GM23338 (cell line): ENCODE data around the gene IDH3A. TPM values are rescaled to one million over a fixed set of nuclear protein-coding genes. Genes with fewer than 3 reads are reported as not detected.

ENCODE experiments used
- ATAC-seq: fragments of 200-7000 bp; cut with Tn5 transposase; 3 replicates; pipeline ENCODE4 v1.9.1; 2020
- DNase-seq: peaks from one replicate; pipeline ENCODE4 v3.0.0-alpha.2; 2015; ENCODE audit warnings: low spot score
- H2AFZ ChIP-seq: fragments of 200-600 bp; sonication (generic); 2 replicates; pipeline ENCODE4 v1.8.0; 2016; ENCODE audit warnings: antibody characterized with exemption, mild to moderate bottlenecking, moderate library complexity
- H3F3A ChIP-seq: fragments of 200-600 bp; sonication (generic); replicated peaks from 2 replicates; pipeline ENCODE4 v1.8.0; 2017; ENCODE audit warnings: antibody characterized with exemption, mixed run types, low read depth
- H3K27ac ChIP-seq: fragments of 200-600 bp; sonication (generic); 2 replicates; pipeline ENCODE4 v1.6.1; 2016; ENCODE audit warnings: low read depth
- H3K27me3 ChIP-seq: fragments of 200-600 bp; sonication (generic); 2 replicates; pipeline ENCODE4 v1.8.0; 2016; ENCODE audit warnings: mild to moderate bottlenecking, mixed run types, moderate library complexity; ENCODE audit not compliant: insufficient read depth
- H3K36me3 ChIP-seq: fragments of 200-600 bp; sonication (generic); 2 replicates; pipeline ENCODE4 v1.8.0; 2016; ENCODE audit warnings: mild to moderate bottlenecking; ENCODE audit not compliant: insufficient read depth
- H3K4me1 ChIP-seq: fragments of 200-600 bp; sonication (generic); 2 replicates; pipeline ENCODE4 v1.8.0; 2016; ENCODE audit warnings: mild to moderate bottlenecking, moderate library complexity; ENCODE audit not compliant: insufficient read depth
- H3K4me2 ChIP-seq: fragments of 200-600 bp; sonication (generic); 2 replicates; pipeline ENCODE4 v1.7.1; 2017; ENCODE audit warnings: mixed run types
- H3K4me3 ChIP-seq: fragments of 200-600 bp; sonication (generic); 2 replicates; pipeline ENCODE4 v1.6.1; 2016; ENCODE audit warnings: mixed run types
- H3K79me2 ChIP-seq: fragments of 200-600 bp; sonication (generic); replicated peaks from 2 replicates; pipeline ENCODE4 v1.8.0; 2017; ENCODE audit warnings: mild to moderate bottlenecking; ENCODE audit not compliant: insufficient read depth
- H3K9me2 ChIP-seq: fragments of 200-600 bp; sonication (generic); 2 replicates; pipeline ENCODE4 v1.8.0; 2017; ENCODE audit not compliant: insufficient read depth
- H4K20me1 ChIP-seq: fragments of 200-600 bp; sonication (generic); replicated peaks from 2 replicates; pipeline ENCODE4 v1.8.0; 2017; ENCODE audit warnings: mild to moderate bottlenecking; ENCODE audit not compliant: insufficient read depth
- H3K27ac Mint-ChIP-seq: 2 replicates; pipeline ENCODE4 v1.8.0; 2020; ENCODE audit warnings: inconsistent platforms, mild to moderate bottlenecking, moderate library complexity, mixed read lengths
- H3K27me3 Mint-ChIP-seq: 3 replicates; pipeline ENCODE4 v1.8.0; 2022; ENCODE audit warnings: low read depth, mild to moderate bottlenecking, moderate library complexity, mixed read lengths, inconsistent platforms; ENCODE audit not compliant: insufficient read depth, poor library complexity
- H3K36me3 Mint-ChIP-seq: 3 replicates; pipeline ENCODE4 v1.8.0; 2021; ENCODE audit warnings: low read depth, mild to moderate bottlenecking, inconsistent platforms, moderate library complexity, mixed read lengths
- H3K4me1 Mint-ChIP-seq: 3 replicates; pipeline ENCODE4 v1.8.0; 2020; ENCODE audit warnings: mild to moderate bottlenecking, inconsistent platforms, mixed read lengths
- H3K4me3 Mint-ChIP-seq: 3 replicates; pipeline ENCODE4 v1.8.0; 2021; ENCODE audit warnings: moderate library complexity, mild to moderate bottlenecking, inconsistent platforms, mixed read lengths
- H3K9me3 Mint-ChIP-seq: 3 replicates; pipeline ENCODE4 v1.8.0; 2020; ENCODE audit warnings: moderate library complexity, mild to moderate bottlenecking, inconsistent platforms, mixed read lengths
- CREB1 ChIP-seq: fragments of 250-450 bp; sonication (Bioruptor Pico); IDR thresholded peaks from 2 replicates; pipeline ENCODE4 v1.5.0; 2020; ENCODE audit warnings: low read depth, mild to moderate bottlenecking, moderate library complexity
- CTCF ChIP-seq, 2 experiments: fragments of 200-600 bp in 1 of 2; sonication (generic) in 1 of 2; conservative IDR thresholded peaks; 2 replicates each; pipeline versions ENCODE4 v1.5.1 to v1.6.1; 2016 to 2017; ENCODE audit warnings: antibody characterized with exemption in 2 of 2, low read depth in 2 of 2, mild to moderate bottlenecking in 2 of 2, moderate library complexity in 1 of 2
- ETS1 ChIP-seq: IDR thresholded peaks from 2 replicates; pipeline ENCODE4 v1.6.1; 2016; ENCODE audit warnings: antibody characterized with exemption
- EZH2 ChIP-seq: fragments of 200-600 bp; sonication (generic); IDR thresholded peaks from one replicate; pipeline ENCODE4 v1.8.0; 2017; ENCODE audit warnings: antibody characterized with exemption, mild to moderate bottlenecking, low read depth; ENCODE audit not compliant: unreplicated experiment
- EZH2phosphoT487 ChIP-seq: fragments of 200-600 bp; sonication (generic); IDR thresholded peaks from one replicate; pipeline ENCODE4 v1.8.1; 2018; ENCODE audit warnings: antibody characterized with exemption; ENCODE audit not compliant: unreplicated experiment
- JUNB ChIP-seq: IDR thresholded peaks from one replicate; pipeline ENCODE4 v1.6.1; 2016; ENCODE audit warnings: antibody characterized with exemption; ENCODE audit not compliant: unreplicated experiment
- NANOG ChIP-seq: IDR thresholded peaks from 2 replicates; pipeline ENCODE4 v1.6.1; 2016; ENCODE audit warnings: antibody characterized with exemption, borderline replicate concordance
- POLR2AphosphoS5 ChIP-seq: IDR thresholded peaks from 2 replicates; pipeline ENCODE4 v1.6.1; 2016; ENCODE audit warnings: antibody characterized with exemption, low read depth
- STAT1 ChIP-seq: IDR thresholded peaks from one replicate; pipeline ENCODE4 v1.6.1; 2016; ENCODE audit warnings: antibody characterized with exemption; ENCODE audit not compliant: unreplicated experiment
- ZNF114 ChIP-seq: fragments of 250-450 bp; sonication (Bioruptor Pico); IDR thresholded peaks from 2 replicates; pipeline ENCODE4 v1.5.0; 2020; ENCODE audit warnings: mild to moderate bottlenecking, moderate library complexity
- ZNF331 ChIP-seq: fragments of 250-450 bp; sonication (Bioruptor Pico); IDR thresholded peaks from 2 replicates; pipeline ENCODE4 v1.5.0; 2020; ENCODE audit warnings: low read depth, mild to moderate bottlenecking, moderate library complexity
- polyA plus RNA-seq: library from polyadenylated mRNA; unstranded; fragments of >200 nt; fragmentation: Nextera tagmentation; extraction: Ambion mirVana; gene quantifications from 2 replicates; pipeline ENCODE4 v1.2.1, GENCODE V29; 2016
- total RNA-seq: library from RNA; depleted of rRNA; stranded (reverse); fragments of >200 nt; shearing (Covaris generic); gene quantifications from 2 replicates; pipeline ENCODE4 v1.2.3, GENCODE V29; 2014
- TF ChIP-seq, protein P1 (sequence below): IDR thresholded peaks from one replicate; pipeline ENCODE4 v1.6.1; 2018; ENCODE audit warnings: antibody characterized with exemption; ENCODE audit not compliant: unreplicated experiment
- TF ChIP-seq, protein P2 (sequence below): fragments of 250-450 bp; sonication (Bioruptor Pico); IDR thresholded peaks from 2 replicates; pipeline ENCODE4 v1.5.0; 2020; ENCODE audit warnings: mild to moderate bottlenecking, moderate library complexity

IDH3A gene
- total and polyA plus RNA-seq, 2 experiments from 2014 or later: 24.1 to 41.6 TPM

GRCh38 chr15:78205337-78205736, 56.2 kb downstream of the IDH3A start:
- Histone ChIP-seq H3K27ac (no peak overlapping the region), H3F3A (no peaks in the 10 kb centered on the region), H4K20me1 (no peaks in the 10 kb centered on the region), H3K9me2 (no peaks in the 10 kb centered on the region), H3K4me2 (no peak overlapping the region), H3K79me2 (no peaks in the 10 kb centered on the region), H3K36me3 (no peaks in the 10 kb centered on the region), H2AFZ (no peak overlapping the region), H3K4me3 (no peak overlapping the region), H3K27me3 (no peaks in the 10 kb centered on the region), H3K4me1 (no peaks in the 10 kb centered on the region)
- no peaks in the 10 kb centered on the region for H3K9me3 Mint-ChIP-seq
- TF ChIP-seq EZH2phosphoT487 (no peak), STAT1 (no peak), ZNF114 (CRISPR knock-in tag) (no peak), CREB1 (CRISPR knock-in tag) (no peak), NANOG (no peak), CTCF (conservative IDR thresholded peaks at IDR 0.05; ENCODE audit: low read depth in 2 of 2) (no peak), ZNF331 (CRISPR knock-in tag) (no peak), EZH2 (no peak), ETS1 (no peak), POLR2AphosphoS5 (no peak), JUNB (no peak)
- TF ChIP-seq, protein P1, sequence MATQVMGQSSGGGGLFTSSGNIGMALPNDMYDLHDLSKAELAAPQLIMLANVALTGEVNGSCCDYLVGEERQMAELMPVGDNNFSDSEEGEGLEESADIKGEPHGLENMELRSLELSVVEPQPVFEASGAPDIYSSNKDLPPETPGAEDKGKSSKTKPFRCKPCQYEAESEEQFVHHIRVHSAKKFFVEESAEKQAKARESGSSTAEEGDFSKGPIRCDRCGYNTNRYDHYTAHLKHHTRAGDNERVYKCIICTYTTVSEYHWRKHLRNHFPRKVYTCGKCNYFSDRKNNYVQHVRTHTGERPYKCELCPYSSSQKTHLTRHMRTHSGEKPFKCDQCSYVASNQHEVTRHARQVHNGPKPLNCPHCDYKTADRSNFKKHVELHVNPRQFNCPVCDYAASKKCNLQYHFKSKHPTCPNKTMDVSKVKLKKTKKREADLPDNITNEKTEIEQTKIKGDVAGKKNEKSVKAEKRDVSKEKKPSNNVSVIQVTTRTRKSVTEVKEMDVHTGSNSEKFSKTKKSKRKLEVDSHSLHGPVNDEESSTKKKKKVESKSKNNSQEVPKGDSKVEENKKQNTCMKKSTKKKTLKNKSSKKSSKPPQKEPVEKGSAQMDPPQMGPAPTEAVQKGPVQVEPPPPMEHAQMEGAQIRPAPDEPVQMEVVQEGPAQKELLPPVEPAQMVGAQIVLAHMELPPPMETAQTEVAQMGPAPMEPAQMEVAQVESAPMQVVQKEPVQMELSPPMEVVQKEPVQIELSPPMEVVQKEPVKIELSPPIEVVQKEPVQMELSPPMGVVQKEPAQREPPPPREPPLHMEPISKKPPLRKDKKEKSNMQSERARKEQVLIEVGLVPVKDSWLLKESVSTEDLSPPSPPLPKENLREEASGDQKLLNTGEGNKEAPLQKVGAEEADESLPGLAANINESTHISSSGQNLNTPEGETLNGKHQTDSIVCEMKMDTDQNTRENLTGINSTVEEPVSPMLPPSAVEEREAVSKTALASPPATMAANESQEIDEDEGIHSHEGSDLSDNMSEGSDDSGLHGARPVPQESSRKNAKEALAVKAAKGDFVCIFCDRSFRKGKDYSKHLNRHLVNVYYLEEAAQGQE: no peak
- TF ChIP-seq, protein P2, sequence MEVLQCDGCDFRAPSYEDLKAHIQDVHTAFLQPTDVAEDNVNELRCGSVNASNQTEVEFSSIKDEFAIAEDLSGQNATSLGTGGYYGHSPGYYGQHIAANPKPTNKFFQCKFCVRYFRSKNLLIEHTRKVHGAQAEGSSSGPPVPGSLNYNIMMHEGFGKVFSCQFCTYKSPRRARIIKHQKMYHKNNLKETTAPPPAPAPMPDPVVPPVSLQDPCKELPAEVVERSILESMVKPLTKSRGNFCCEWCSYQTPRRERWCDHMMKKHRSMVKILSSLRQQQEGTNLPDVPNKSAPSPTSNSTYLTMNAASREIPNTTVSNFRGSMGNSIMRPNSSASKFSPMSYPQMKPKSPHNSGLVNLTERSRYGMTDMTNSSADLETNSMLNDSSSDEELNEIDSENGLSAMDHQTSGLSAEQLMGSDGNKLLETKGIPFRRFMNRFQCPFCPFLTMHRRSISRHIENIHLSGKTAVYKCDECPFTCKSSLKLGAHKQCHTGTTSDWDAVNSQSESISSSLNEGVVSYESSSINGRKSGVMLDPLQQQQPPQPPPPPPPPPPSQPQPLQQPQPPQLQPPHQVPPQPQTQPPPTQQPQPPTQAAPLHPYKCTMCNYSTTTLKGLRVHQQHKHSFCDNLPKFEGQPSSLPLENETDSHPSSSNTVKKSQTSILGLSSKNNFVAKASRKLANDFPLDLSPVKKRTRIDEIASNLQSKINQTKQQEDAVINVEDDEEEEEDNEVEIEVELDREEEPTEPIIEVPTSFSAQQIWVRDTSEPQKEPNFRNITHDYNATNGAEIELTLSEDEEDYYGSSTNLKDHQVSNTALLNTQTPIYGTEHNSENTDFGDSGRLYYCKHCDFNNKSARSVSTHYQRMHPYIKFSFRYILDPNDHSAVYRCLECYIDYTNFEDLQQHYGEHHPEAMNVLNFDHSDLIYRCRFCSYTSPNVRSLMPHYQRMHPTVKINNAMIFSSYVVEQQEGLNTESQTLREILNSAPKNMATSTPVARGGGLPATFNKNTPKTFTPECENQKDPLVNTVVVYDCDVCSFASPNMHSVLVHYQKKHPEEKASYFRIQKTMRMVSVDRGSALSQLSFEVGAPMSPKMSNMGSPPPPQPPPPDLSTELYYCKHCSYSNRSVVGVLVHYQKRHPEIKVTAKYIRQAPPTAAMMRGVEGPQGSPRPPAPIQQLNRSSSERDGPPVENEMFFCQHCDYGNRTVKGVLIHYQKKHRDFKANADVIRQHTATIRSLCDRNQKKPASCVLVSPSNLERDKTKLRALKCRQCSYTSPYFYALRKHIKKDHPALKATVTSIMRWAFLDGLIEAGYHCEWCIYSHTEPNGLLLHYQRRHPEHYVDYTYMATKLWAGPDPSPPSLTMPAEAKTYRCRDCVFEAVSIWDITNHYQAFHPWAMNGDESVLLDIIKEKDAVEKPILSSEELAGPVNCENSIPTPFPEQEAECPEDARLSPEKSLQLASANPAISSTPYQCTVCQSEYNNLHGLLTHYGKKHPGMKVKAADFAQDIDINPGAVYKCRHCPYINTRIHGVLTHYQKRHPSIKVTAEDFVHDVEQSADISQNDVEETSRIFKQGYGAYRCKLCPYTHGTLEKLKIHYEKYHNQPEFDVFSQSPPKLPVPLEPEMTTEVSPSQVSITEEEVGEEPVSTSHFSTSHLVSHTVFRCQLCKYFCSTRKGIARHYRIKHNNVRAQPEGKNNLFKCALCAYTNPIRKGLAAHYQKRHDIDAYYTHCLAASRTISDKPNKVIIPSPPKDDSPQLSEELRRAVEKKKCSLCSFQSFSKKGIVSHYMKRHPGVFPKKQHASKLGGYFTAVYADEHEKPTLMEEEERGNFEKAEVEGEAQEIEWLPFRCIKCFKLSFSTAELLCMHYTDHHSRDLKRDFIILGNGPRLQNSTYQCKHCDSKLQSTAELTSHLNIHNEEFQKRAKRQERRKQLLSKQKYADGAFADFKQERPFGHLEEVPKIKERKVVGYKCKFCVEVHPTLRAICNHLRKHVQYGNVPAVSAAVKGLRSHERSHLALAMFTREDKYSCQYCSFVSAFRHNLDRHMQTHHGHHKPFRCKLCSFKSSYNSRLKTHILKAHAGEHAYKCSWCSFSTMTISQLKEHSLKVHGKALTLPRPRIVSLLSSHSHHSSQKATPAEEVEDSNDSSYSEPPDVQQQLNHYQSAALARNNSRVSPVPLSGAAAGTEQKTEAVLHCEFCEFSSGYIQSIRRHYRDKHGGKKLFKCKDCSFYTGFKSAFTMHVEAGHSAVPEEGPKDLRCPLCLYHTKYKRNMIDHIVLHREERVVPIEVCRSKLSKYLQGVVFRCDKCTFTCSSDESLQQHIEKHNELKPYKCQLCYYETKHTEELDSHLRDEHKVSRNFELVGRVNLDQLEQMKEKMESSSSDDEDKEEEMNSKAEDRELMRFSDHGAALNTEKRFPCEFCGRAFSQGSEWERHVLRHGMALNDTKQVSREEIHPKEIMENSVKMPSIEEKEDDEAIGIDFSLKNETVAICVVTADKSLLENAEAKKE (CRISPR knock-in tag): no peak
- H3K36me3 Mint-ChIP-seq: no peaks in the 10 kb centered on the region
- H3K27me3 Mint-ChIP-seq: peaks cover 6% of the 10 kb centered on the region
- no peak overlapping the region for H3K27ac Mint-ChIP-seq
- H3K4me1 Mint-ChIP-seq: peaks cover 7% of the 10 kb centered on the region
- ATAC-seq: no peak
- H3K4me3 Mint-ChIP-seq: no peak overlapping the region
- no peak for DNase-seq
